ENCODE results near the gene EXD3.
"Not testable (repeated sequence)": the region's sequence is repeated elsewhere in the genome, so short reads cannot be mapped to it uniquely, and the experiment has no call there.

The EXD3 gene

GRCh38 chr9:137411260-137411644 lies 11.7 kb downstream of the EXD3 start:
- no peak for DNase-seq (ENCODE audit: low read depth)

- no peak for DNase-seq (ENCODE audit: low read depth)
These were observed 12.1 kb downstream of the EXD3 start for GRCh38 chr9:137410891-137411249.

- not testable (repeated sequence) for DNase-seq (ENCODE audit: low read depth)
These were observed 12.6 kb downstream of the EXD3 start for GRCh38 chr9:137410236-137410890.

GRCh38 chr9:137409515-137409914 lies 13.4 kb downstream of the EXD3 start:
- no peak for DNase-seq (ENCODE audit: low read depth)

GRCh38 chr9:137408651-137409405 lies 14.1 kb downstream of the EXD3 start:
- no peak for DNase-seq (ENCODE audit: low read depth)

GRCh38 chr9:137407590-137408300 lies 15.2 kb downstream of the EXD3 start:
- no peak for DNase-seq (ENCODE audit: low read depth)

GRCh38 chr9:137406876-137407589 lies 15.9 kb downstream of the EXD3 start:
- DNase-seq (ENCODE audit: low read depth): peak; percentile 54

GRCh38 chr9:137406085-137406760 lies 16.7 kb downstream of the EXD3 start:
- DNase-seq (ENCODE audit: low read depth): no peak

- no peak for DNase-seq (ENCODE audit: low read depth)
These were observed 17.3 kb downstream of the EXD3 start for GRCh38 chr9:137405677-137406081.

- no peak for DNase-seq (ENCODE audit: low read depth)
These were observed 17.9 kb downstream of the EXD3 start for GRCh38 chr9:137404961-137405567.

- no peak for DNase-seq (ENCODE audit: low read depth)
These were observed 19.7 kb downstream of the EXD3 start for GRCh38 chr9:137403269-137403668.

GRCh38 chr9:137402746-137403145 lies 20.2 kb downstream of the EXD3 start:
- DNase-seq (ENCODE audit: low read depth): no peak

GRCh38 chr9:137398561-137399468 lies 24.1 kb downstream of the EXD3 start:
- DNase-seq (ENCODE audit: low read depth): no peak

- no peak for DNase-seq (ENCODE audit: low read depth)
These were observed 25.1 kb downstream of the EXD3 start for GRCh38 chr9:137397675-137398423.

GRCh38 chr9:137396634-137397367 lies 26.2 kb downstream of the EXD3 start:
- no peak for DNase-seq (ENCODE audit: low read depth)

GRCh38 chr9:137396227-137396626 lies 26.7 kb downstream of the EXD3 start:
- DNase-seq (ENCODE audit: low read depth): no peak

GRCh38 chr9:137395666-137396010 lies 27.3 kb downstream of the EXD3 start:
- DNase-seq (ENCODE audit: low read depth): no peak

- DNase-seq (ENCODE audit: low read depth): no peak
These were observed 27.9 kb downstream of the EXD3 start for GRCh38 chr9:137394866-137395665.
